Pancreas (tissue), 10 donors: Measurements from ENCODE around the gene STAG1. TPM values are rescaled to one million over a fixed set of nuclear protein-coding genes. Genes with fewer than 3 reads are reported as not detected.

Experiments used
- ATAC-seq, 4 donors: fragments of 200-7000 bp; cut with Tn5 transposase; one replicate each; pipeline versions ENCODE4 v1.8.0 to v1.9.1; 2020; ENCODE audit warnings: mild to moderate bottlenecking in 4 of 4, moderate library complexity in 4 of 4
- DNase-seq, 6 donors: peaks; one replicate each; pipeline ENCODE4 v3.0.0-alpha.2; 2020
- FAIRE-seq: peaks from 2 replicates; lab custom pipeline; 2012; peaks lifted over from hg19 to GRCh38; lab: Jason Lieb, UNC
- H3K27ac ChIP-seq, 4 donors: fragments of 200-600 bp; sonication (generic); 1 replicate in 3 of 4; 2 replicates in 1 of 4; pipeline versions ENCODE4 v1.5.0 to v1.8.0; 2020
- H3K27me3 ChIP-seq, 4 donors: fragments of 200-600 bp; one replicate each; pipeline ENCODE4 v1.8.0; 2021
- H3K36me3 ChIP-seq, 3 donors: fragments of 200-600 bp; sonication (generic) in 1 of 3; one replicate each; pipeline versions ENCODE4 v1.5.0 to v1.8.0; 2020 to 2021
- H3K4me1 ChIP-seq, 3 donors: fragments of 200-600 bp; one replicate each; pipeline ENCODE4 v1.8.0; 2021
- H3K4me3 ChIP-seq, 4 donors: fragments of 200-600 bp; sonication (generic) in 2 of 4; one replicate each; pipeline versions ENCODE4 v1.5.0 to v1.8.0; 2020 to 2021
- H3K9me3 ChIP-seq, 4 donors: fragments of 200-600 bp; one replicate each; pipeline ENCODE4 v1.8.0; 2021
- CTCF ChIP-seq, 4 donors: fragments of 200-600 bp; sonication (generic) in 3 of 4; IDR thresholded peaks; one replicate each; pipeline versions ENCODE4 v1.5.0 to v1.8.0; 2021; ENCODE audit warnings: antibody characterized with exemption in 4 of 4
- WGBS, 2 donors: extraction: QIAGEN DNeasy Blood & Tissue Kit; methylation state at CpG; one replicate each; pipeline ENCODE4 v1.1.7; 2013; 5-methylcytosine and 5-hydroxymethylcytosine counted together
- intact Hi-C, 3 donors: fragments of 100-400 bp; cut with DNase I; formaldehyde crosslinking; loops; one replicate each; pipeline versions ENCODE4 v1.11.1 to v1.14.2; 2022
- polyA plus RNA-seq, 2 donors: library from polyadenylated mRNA; stranded (reverse); fragments of 200-250 nt; gene quantifications; one replicate each; pipeline ENCODE4 v1.2.3, GENCODE V29; 2013
- total RNA-seq, 6 donors: library from RNA; stranded (reverse); fragmentation: NEBNext Ultra II Directional in 4 of 6; extraction: Animal tissue kit (Norgen Biotek cat#: 25700) in 4 of 6; gene quantifications; one replicate each; pipeline versions ENCODE4 v1.2.1 to v1.2.4, GENCODE V29; 2021 to 2023
- donor health status: healthy with polysubstance abuse.
- donor health status: DM: no; HTN: no; CAD: no; lungs with moderate emphysema.
- donor health status: DM: no; HTN: no; CAD: no.
- donor health status: control.
- donor health status: control.
- donor health status: Bipolar disorder and iron deficiency.
- donor health status: DM: yes; HTN: yes; CAD: no.
- donor health status: DM: no; HTN: no; CAD: no.
- donor health status: DM: no; HTN: no; CAD: no.
- donor health status: DM: yes; HTN: yes; CAD: no.

Gene STAG1
- total and polyA plus RNA-seq, 8 donors, result 6.8 to 24.1 (median 18.6) TPM

- Histone ChIP-seq H3K36me3 (peaks cover 0 to 15% (median 0%) of the 10 kb centered on the region in 3 donors), H3K4me3 (no peak overlapping the region), H3K4me1 (peaks cover 5 to 9% (median 7%) of the 10 kb centered on the region in 3 donors), H3K27me3 (no peaks in the 10 kb centered on the region), H3K9me3 (no peaks in the 10 kb centered on the region), H3K27ac (no peak overlapping the region)
- intact Hi-C loops, result no loop called here
- peak in 1 of 6 donors; percentile 25 for DNase-seq
- FAIRE-seq, result no peak
- peak in 2 of 4 donors; percentile 46 to 74 for ATAC-seq
- TF ChIP-seq CTCF (IDR thresholded peaks at IDR 0.05), result no peak
- WGBS, 2 donors, result 96 to 100% methylated on average over 1 of the region's 1 CpG
Observed at GRCh38 chr3:136350132-136350531, 402.0 kb downstream of the STAG1 start.

- H3K9me3 ChIP-seq, result no peaks in the 10 kb centered on the region
- H3K4me1 ChIP-seq, result peaks cover 10 to 15% (median 11%) of the 10 kb centered on the region in 3 donors
- WGBS, 2 donors, result 61 to 65% methylated on average over 5 of the region's 5 CpGs
- no peak for TF ChIP-seq CTCF (IDR thresholded peaks at IDR 0.05)
- H3K27ac ChIP-seq, result no peak overlapping the region
- FAIRE-seq (no peak), DNase-seq (no peak), ATAC-seq (no peak)
- intact Hi-C loops, result no loop called here
- H3K4me3 ChIP-seq, result no peak overlapping the region
- H3K36me3 ChIP-seq, result peaks cover 0 to 15% (median 0%) of the 10 kb centered on the region in 3 donors
- H3K27me3 ChIP-seq, result no peaks in the 10 kb centered on the region
Observed at GRCh38 chr3:136346486-136346885, 405.7 kb downstream of the STAG1 start.

DNA sequence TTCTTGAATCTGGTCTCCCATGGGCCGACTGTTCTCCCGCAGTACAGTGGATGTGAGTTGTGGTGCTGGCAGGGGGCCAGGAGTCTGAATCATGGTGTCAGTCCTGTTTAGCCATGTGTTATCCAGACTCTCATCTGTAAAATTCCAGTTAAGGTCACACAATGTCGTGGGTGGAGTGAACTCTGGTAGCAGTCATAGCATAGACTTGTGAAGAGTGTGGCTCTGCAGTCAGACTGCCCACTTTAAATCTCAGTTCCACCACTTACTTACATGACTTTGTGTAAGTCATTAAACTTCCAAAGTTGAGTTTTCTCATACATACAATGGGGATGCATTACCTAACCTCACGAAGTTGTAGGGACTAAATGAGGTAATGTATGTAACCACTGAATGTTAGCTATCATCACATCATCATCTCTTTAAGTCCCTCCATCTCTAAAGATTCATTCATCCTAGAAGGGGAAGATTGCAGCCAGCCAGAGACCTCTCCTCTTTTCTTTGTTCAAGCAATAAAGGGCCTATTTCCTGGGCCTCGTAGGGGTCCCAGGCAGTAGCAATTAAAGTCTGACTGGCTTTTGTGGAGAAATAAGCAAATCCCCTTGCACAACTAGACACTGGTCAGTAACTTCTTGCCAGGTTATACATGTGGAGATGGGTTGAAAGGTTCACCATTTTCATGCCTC, 408.2 kb downstream of the STAG1 start:
- DNase-seq, result peak; percentile 76 to 91 (median 84)
- peaks cover 10 to 15% (median 11%) of the 10 kb centered on the region in 3 donors for H3K4me1 ChIP-seq
- no peaks in the 10 kb centered on the region for H3K9me3 ChIP-seq
- FAIRE-seq, result no peak
- H3K4me3 ChIP-seq, result no peak overlapping the region
- no peaks in the 10 kb centered on the region for H3K27me3 ChIP-seq
- TF ChIP-seq CTCF (IDR thresholded peaks at IDR 0.05), result no peak
- peak overlapping the region in 2 of 4 donors; percentile 75 to 82 for H3K27ac ChIP-seq
- peaks cover 0 to 17% (median 0%) of the 10 kb centered on the region in 3 donors for H3K36me3 ChIP-seq
- ATAC-seq, result peak; percentile 87 to 94 (median 88)
- WGBS, 2 donors, result 39 to 45% methylated on average over 5 of the region's 5 CpGs
- intact Hi-C loops, result no loop called here

- H3K4me3 ChIP-seq, result no peak overlapping the region
- WGBS, 2 donors, result 30 to 32% methylated on average over 2 of the region's 2 CpGs
- ATAC-seq, result peak; percentile 88 to 93 (median 92)
- peak in 2 of 6 donors; percentile 23 to 41 for DNase-seq
- peak overlapping the region in 2 of 4 donors; percentile 75 to 82 for H3K27ac ChIP-seq
- no peaks in the 10 kb centered on the region for H3K9me3 ChIP-seq
- H3K36me3 ChIP-seq, result peaks cover 0 to 11% (median 0%) of the 10 kb centered on the region in 3 donors
- no peak for TF ChIP-seq CTCF (IDR thresholded peaks at IDR 0.05)
- peak; percentile 61 for FAIRE-seq
- peaks cover 10 to 15% (median 11%) of the 10 kb centered on the region in 3 donors for H3K4me1 ChIP-seq
- intact Hi-C loops, result no loop called here
- no peaks in the 10 kb centered on the region for H3K27me3 ChIP-seq
Observed at GRCh38 chr3:136343446-136343845, 408.7 kb downstream of the STAG1 start.
